BLaER1 (cell line): ENCODE measurements around the gene IL1RAPL1.

Source experiments
- H3K27ac ChIP-seq: shearing (Covaris generic); formaldehyde crosslinking; 2 replicates; pipeline ENCODE4 v1.8.1; 2022
- H3K27me3 ChIP-seq: shearing (Covaris generic); formaldehyde crosslinking; 2 replicates; pipeline ENCODE4 v1.8.1; 2022
- H3K36me3 ChIP-seq: shearing (Covaris generic); formaldehyde crosslinking; 2 replicates; pipeline ENCODE4 v1.8.1; 2022
- H3K4me1 ChIP-seq: shearing (Covaris generic); formaldehyde crosslinking; 2 replicates; pipeline ENCODE4 v1.8.1; 2022
- H3K4me2 ChIP-seq: shearing (Covaris generic); formaldehyde crosslinking; 2 replicates; pipeline ENCODE4 v1.8.1; 2022
- H3K4me3 ChIP-seq: shearing (Covaris generic); formaldehyde crosslinking; 2 replicates; pipeline ENCODE4 v1.8.1; 2022
- H3K9ac ChIP-seq: shearing (Covaris generic); formaldehyde crosslinking; 2 replicates; pipeline ENCODE4 v1.8.1; 2022
- H3K9me3 ChIP-seq: shearing (Covaris generic); formaldehyde crosslinking; 2 replicates; pipeline ENCODE4 v1.8.1; 2022
- H4K20me1 ChIP-seq: shearing (Covaris generic); formaldehyde crosslinking; 2 replicates; pipeline ENCODE4 v1.8.1; 2022
- Cebpa-rat ChIP-seq: shearing (Covaris generic); IDR thresholded peaks from 2 replicates; pipeline ENCODE4 v1.8.1; 2022

The IL1RAPL1 gene

DNA sequence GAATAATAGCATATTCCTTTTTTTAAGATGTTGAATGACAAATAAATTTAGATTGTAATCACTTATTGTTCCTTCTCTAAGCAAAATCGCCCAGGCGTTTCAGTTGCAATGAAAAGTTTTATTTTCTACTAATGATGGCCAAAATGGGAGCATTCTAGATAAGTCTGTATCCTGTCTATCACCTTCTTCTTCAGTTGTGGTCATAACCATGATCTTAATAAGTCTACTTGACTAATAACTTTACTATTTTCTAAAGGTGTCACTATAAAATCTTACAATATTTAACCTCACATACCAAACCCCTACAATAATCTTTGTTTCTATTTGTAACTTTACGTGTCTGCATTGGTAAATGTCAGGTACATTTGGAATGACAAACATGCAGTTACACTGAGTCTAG lies 904.4 kb downstream of the IL1RAPL1 start:
- no peak for TF ChIP-seq Cebpa-rat
- no peak overlapping the region for H3K4me3 ChIP-seq
- H4K20me1 ChIP-seq = no peaks in the 10 kb centered on the region
- no peaks in the 10 kb centered on the region for H3K36me3 ChIP-seq
- peaks cover 8% of the 10 kb centered on the region for H3K9me3 ChIP-seq
- peaks cover 64% of the 10 kb centered on the region for H3K4me1 ChIP-seq
- H3K27ac ChIP-seq = no peak overlapping the region
- H3K4me2 ChIP-seq = peak overlapping the region; percentile 8; the same call in 1 of the 2 replicates
- H3K27me3 ChIP-seq = no peaks in the 10 kb centered on the region
- H3K9ac ChIP-seq = no peak overlapping the region

DNA sequence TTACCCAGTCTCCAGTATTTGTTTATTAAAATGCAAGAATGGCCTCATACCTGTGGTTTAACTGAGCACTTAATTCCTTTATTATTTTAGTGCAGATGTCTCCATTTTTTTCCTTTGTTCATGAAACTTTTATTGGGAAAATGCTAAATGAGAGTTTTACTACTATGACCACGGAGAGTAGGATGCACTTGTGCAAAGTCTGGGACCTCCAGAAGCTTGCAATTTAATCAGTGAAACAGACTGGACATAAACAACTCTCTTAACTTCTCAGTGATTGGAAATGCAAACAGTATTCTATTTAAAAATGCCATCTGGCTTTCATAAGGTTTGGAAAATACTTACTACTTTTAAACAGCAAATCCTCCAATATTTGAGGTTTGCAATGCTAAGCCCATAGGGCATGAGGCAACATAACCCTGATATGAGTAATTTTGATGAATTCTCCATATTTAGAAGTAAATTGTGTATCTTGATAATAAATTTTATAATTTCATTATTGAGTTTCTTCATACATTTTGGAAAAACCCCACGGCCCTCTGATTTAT lies 909.5 kb downstream of the IL1RAPL1 start:
- Histone ChIP-seq H3K4me1 (peaks cover 29% of the 10 kb centered on the region), H3K27me3 (no peaks in the 10 kb centered on the region), H3K9ac (no peak overlapping the region), H3K4me2 (peak overlapping the region; percentile 48), H4K20me1 (no peaks in the 10 kb centered on the region), H3K4me3 (no peak overlapping the region), H3K27ac (peak overlapping the region; percentile 12; the same call in 1 of the 2 replicates), H3K36me3 (no peaks in the 10 kb centered on the region), H3K9me3 (peaks cover 13% of the 10 kb centered on the region)
- TF ChIP-seq Cebpa-rat = no peak

DNA sequence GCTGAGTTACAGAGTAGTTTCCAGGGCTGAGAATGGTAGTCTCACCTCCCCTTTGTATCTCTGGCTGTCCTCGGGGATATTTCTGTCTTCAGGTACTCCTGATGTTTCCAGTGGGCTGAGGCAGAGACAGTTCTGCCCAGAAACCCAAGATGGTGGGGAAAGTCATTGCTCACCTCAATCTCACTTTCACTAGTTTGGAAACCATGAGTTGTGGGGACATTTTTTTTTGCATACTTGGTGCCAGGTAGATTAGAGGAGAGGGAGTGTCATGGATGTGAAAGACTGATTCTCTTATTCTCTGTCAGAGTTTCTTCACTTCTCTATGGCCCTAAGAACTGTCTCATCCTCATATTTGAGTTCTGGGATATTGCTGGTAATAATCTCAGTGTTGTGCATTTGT lies 919.5 kb downstream of the IL1RAPL1 start:
- Histone ChIP-seq H4K20me1 (no peaks in the 10 kb centered on the region), H3K27ac (no peak overlapping the region), H3K9me3 (no peaks in the 10 kb centered on the region; the same call in 1 of the 2 replicates), H3K27me3 (no peaks in the 10 kb centered on the region), H3K4me1 (no peaks in the 10 kb centered on the region), H3K4me3 (no peak overlapping the region), H3K4me2 (no peak overlapping the region), H3K36me3 (no peaks in the 10 kb centered on the region), H3K9ac (no peak overlapping the region)
- no peak for TF ChIP-seq Cebpa-rat

DNA sequence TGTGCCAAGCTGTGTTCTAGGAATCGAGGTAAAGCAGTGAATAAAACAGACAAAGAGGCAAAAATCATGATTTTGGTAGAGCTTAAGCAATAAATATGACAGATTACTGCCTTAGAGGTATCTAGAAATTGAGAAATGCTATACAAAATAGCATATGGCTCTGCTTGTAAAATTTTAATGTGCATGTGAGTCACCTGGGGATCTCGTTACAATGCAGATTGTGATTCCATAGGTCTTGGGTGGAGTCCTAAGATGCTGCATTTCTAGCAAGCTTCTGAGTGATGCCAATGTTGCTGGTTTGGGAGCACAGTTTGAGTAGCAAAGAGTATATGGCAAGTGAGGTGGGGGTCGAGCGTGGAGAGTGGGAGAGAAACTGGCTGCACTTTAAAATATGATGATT lies 930.9 kb downstream of the IL1RAPL1 start:
- TF ChIP-seq Cebpa-rat = no peak
- Histone ChIP-seq H3K36me3 (no peaks in the 10 kb centered on the region), H3K4me2 (no peak overlapping the region), H3K27me3 (no peaks in the 10 kb centered on the region), H3K9ac (no peak overlapping the region), H3K9me3 (no peaks in the 10 kb centered on the region), H3K27ac (no peak overlapping the region), H3K4me1 (peaks cover 6% of the 10 kb centered on the region; the same call in 1 of the 2 replicates), H4K20me1 (no peaks in the 10 kb centered on the region), H3K4me3 (no peak overlapping the region)

DNA sequence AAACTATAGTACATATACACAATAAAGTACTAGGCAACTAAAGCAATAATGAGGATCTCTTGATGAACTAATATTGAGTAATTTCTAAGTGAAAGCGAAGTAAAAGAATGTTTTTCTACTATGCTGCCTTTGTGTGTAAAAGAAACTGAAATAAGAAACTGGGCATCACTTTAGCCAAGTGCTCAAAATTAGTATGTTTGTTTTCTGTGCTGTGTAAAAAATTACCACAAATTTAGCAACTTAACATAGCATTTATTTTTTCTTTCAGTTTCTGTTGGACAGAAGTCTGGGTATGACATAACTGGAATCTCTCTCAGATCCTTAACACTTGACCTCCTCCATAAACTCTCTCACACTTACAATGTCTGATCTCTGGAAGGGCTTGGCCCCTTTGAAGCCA lies 941.0 kb downstream of the IL1RAPL1 start:
- no peaks in the 10 kb centered on the region for H3K27me3 ChIP-seq
- H3K4me1 ChIP-seq = no peaks in the 10 kb centered on the region
- H4K20me1 ChIP-seq = no peaks in the 10 kb centered on the region
- H3K4me2 ChIP-seq = no peak overlapping the region
- no peaks in the 10 kb centered on the region for H3K9me3 ChIP-seq
- H3K27ac ChIP-seq = no peak overlapping the region
- no peak overlapping the region for H3K9ac ChIP-seq
- H3K36me3 ChIP-seq = no peaks in the 10 kb centered on the region
- TF ChIP-seq Cebpa-rat = no peak
- no peak overlapping the region for H3K4me3 ChIP-seq

DNA sequence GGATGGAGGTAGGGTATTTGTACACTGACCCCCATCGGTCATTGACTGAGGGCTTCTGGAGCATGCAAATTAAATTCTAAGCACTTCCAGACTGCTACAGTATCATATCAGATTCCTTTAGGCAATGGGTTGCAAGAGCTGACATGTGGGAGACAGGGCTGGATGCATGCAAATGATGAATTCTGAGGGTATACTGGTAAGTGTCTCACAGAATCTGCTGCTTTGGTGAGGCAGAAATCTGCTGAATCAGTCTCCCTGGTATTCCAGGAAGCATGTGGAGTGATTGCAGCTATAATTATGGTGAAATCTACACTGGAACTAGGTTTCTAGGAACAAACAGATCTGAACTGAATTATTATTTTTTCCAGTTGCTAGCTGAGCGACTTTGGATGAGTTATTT lies 943.3 kb downstream of the IL1RAPL1 start:
- Histone ChIP-seq H3K4me3 (no peak overlapping the region), H3K4me1 (no peaks in the 10 kb centered on the region), H3K9ac (no peak overlapping the region), H3K4me2 (no peak overlapping the region), H3K27me3 (no peaks in the 10 kb centered on the region), H3K27ac (no peak overlapping the region), H3K36me3 (no peaks in the 10 kb centered on the region), H4K20me1 (no peaks in the 10 kb centered on the region), H3K9me3 (no peaks in the 10 kb centered on the region)
- TF ChIP-seq Cebpa-rat = no peak

DNA sequence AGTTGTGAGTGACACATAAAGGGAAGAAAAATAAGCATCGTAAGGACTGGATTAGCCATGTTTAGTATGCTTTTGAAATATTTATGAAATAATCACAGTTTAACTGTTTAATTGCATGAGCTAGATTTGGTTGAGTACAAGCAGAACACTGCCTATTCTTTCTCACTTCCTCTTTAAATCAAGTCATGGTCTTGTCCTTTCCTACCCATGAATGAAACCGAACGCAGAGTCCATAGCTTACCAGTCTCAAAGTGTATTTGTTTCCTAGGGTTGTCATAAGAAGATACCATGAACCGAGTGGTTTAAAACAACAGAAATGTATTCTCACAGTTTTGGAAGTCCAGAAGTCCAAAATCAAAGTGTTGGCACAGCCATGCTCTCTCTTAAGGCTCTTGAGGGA lies 944.1 kb downstream of the IL1RAPL1 start:
- Histone ChIP-seq H3K27ac (no peak overlapping the region), H3K4me2 (no peak overlapping the region), H3K27me3 (no peaks in the 10 kb centered on the region), H3K4me1 (no peaks in the 10 kb centered on the region), H3K4me3 (no peak overlapping the region), H3K9me3 (no peaks in the 10 kb centered on the region), H3K9ac (no peak overlapping the region), H3K36me3 (no peaks in the 10 kb centered on the region), H4K20me1 (no peaks in the 10 kb centered on the region)
- TF ChIP-seq Cebpa-rat = no peak

DNA sequence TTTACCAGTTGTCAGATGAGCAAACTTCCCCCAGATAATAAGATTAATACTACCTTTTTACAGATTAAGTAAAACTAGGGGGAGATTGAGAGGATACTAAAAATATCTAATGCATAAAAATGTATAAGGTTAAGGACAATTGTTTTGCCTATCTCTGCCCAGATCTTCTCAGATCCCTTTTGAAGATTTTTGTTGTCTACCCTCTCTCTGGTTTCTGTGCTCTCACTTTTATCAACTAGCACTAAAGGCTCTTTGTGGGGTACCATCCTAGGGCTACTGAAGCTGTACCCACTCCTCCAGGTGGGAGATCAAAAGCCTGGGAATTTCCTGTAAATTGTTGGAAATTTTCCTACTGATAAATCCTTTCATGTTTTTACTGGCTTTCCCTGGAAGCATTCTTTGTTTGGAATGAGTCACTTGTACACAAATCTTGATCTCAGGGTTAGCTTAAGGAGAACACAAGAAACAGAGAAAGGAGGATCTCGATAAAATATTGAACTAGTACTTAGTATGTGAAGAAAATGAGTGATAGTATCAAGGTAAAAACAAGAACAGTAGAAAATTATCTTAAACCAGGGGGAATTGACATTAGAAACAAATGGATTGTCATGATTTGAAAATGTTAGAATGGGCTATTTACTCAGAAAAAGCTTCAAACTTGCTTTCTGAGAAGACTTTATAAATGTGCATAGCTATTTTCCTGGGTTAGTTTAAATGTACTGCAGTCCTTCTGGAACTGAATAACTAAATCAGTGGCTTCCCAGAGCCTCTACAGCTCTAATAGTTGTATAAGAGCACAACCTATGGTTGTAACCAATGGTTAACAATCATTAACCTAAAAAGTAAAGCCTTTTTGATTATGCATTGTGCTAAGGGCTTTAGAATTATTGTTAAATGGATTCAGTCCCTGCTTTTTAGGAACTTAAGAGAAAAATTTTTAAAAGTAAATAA lies 948.2 kb downstream of the IL1RAPL1 start:
- Histone ChIP-seq H3K9me3 (no peaks in the 10 kb centered on the region), H4K20me1 (no peaks in the 10 kb centered on the region), H3K9ac (no peak overlapping the region), H3K4me2 (no peak overlapping the region), H3K36me3 (no peaks in the 10 kb centered on the region), H3K4me3 (no peak overlapping the region), H3K4me1 (no peaks in the 10 kb centered on the region), H3K27me3 (no peaks in the 10 kb centered on the region), H3K27ac (no peak overlapping the region)
- TF ChIP-seq Cebpa-rat = no peak

DNA sequence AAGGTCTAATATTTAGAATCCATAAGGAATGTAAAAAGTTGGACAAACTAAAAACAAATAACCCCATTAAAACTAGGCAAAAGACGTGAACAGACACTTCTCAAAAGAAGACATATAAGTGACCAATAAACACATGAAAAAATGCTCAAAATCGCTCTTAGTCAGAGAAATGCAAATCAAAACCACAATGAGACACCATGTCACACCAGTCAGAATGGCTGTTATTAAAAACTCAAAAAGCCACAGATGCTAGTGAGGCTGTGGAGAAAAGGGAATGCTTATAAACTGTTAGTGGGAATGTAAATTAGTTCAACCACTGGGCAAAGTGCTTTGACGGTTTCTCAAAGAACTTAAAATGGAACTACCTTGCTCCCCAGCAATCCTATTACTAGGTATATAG lies 953.8 kb downstream of the IL1RAPL1 start:
- TF ChIP-seq Cebpa-rat = no peak
- Histone ChIP-seq H3K4me1 (no peaks in the 10 kb centered on the region), H3K36me3 (no peaks in the 10 kb centered on the region)

DNA sequence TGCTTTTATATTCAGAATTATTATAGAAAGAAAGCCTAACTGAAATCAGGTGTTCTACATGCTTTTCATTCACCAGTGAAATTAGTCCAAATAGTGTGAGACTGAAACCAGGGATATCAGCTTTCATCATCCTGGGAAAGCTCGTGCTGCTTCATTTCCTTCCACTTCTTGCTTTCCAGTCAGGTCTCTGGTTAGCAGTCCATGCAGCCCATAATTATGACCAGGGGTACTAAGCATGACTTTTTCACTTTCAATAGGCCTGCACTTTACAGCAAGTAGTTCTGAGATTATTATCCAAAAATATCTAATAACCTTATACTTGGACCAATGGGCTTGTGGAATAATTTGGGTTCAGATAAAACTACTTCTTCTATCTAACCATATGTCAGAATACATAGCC lies 954.9 kb downstream of the IL1RAPL1 start:
- Histone ChIP-seq H3K4me1 (no peaks in the 10 kb centered on the region), H3K9ac (no peak overlapping the region), H3K4me3 (no peak overlapping the region), H3K36me3 (no peaks in the 10 kb centered on the region), H3K27ac (no peak overlapping the region), H3K4me2 (no peak overlapping the region), H3K9me3 (no peaks in the 10 kb centered on the region), H4K20me1 (no peaks in the 10 kb centered on the region), H3K27me3 (no peaks in the 10 kb centered on the region)
- no peak for TF ChIP-seq Cebpa-rat

More for the DNA sequence above, 953.8 kb downstream of the IL1RAPL1 start:
- no peak overlapping the region for H3K27ac ChIP-seq
- no peaks in the 10 kb centered on the region for H3K27me3 ChIP-seq
- no peaks in the 10 kb centered on the region for H4K20me1 ChIP-seq
- no peak overlapping the region for H3K4me2 ChIP-seq
- H3K9ac ChIP-seq = no peak overlapping the region
- H3K4me3 ChIP-seq = no peak overlapping the region
- H3K9me3 ChIP-seq = no peaks in the 10 kb centered on the region
